HCT116 (cell line): ENCODE data around the gene PCDH20. TPM values are rescaled to one million over a fixed set of nuclear protein-coding genes. Genes with fewer than 3 reads are reported as not detected.

Experiments used
- ATAC-seq: fragments of 200-7000 bp; cut with Tn5 transposase; 2 replicates; pipeline ENCODE4 v1.9.1; 2020; ENCODE audit warnings: mild to moderate bottlenecking, moderate library complexity
- Bru-seq: library from RNA; stranded (reverse); fragments of 400-500 nt; gene quantifications from one replicate; lab custom pipeline; 2021; lab: Mats Ljungman, UMichigan
- BruChase-seq, 2 experiments: library from RNA; stranded (reverse); fragments of 400-500 nt; gene quantifications; one replicate each; lab custom pipeline; 2021; lab: Mats Ljungman, UMichigan
- BruUV-seq: library from RNA; stranded (reverse); fragments of 400-500 nt; replicated peaks from 2 replicates; lab custom pipeline; 2021; lab: Mats Ljungman, UMichigan
- CTCF ChIA-PET: fragments of 300-600 bp; sonication (Branson Sonifier 250); formaldehyde crosslinking; loops from one replicate; lab custom pipeline; 2021; ENCODE audit warnings: antibody characterized with exemption; lab: Charles Lee
- POLR2A ChIA-PET: fragments of 300-600, 350-600 bp; sonication (Branson Sonifier 250); formaldehyde crosslinking; loops from one replicate; lab custom pipeline; 2021; ENCODE audit warnings: antibody characterized with exemption; lab: Charles Lee
- RAD21 ChIA-PET, 2 experiments: fragments of 300-600 bp; sonication (Branson Sonifier 250); formaldehyde crosslinking; loops; one replicate each; lab custom pipeline; 2023; ENCODE audit warnings: low total read pairs in 2 of 2; ENCODE audit not compliant: uncharacterized antibody in 2 of 2, unreplicated experiment in 2 of 2, low non-redundant PET in 1 of 2; lab: Charles Lee
- DNase-seq: peaks from one replicate; pipeline ENCODE4 v3.0.0-alpha.2; 2010; ENCODE audit warnings: low read depth, low spot score
- H2AFZ ChIP-seq: fragments of 200-600 bp; shearing (Covaris generic), sonication (generic); 2 replicates; pipeline ENCODE4 v1.6.1; 2017; ENCODE audit warnings: low read depth, mixed run types, mixed read lengths, antibody characterized with exemption, low read length; ENCODE audit not compliant: poor library complexity, severe bottlenecking
- H3K27ac ChIP-seq: 2 replicates; pipeline ENCODE4 v1.5.1; 2012; ENCODE audit warnings: low read depth, low read length
- H3K27me3 ChIP-seq: fragments of 200-600 bp; sonication (generic); 2 replicates; pipeline ENCODE4 v1.6.1; 2016; ENCODE audit warnings: mixed run types, low read length, mixed read lengths; ENCODE audit not compliant: insufficient read depth
- H3K36me3 ChIP-seq, 2 experiments: fragments of 200-500 bp in 1 of 2; fragments of 200-600 bp in 1 of 2; sonication (Bioruptor generic) in 1 of 2; sonication (generic) in 1 of 2; 2 replicates each; pipeline versions ENCODE4 v1.5.1 to v1.6.1; 2014 to 2016; ENCODE audit warnings: low read length in 2 of 2, inconsistent platforms in 1 of 2, mixed read lengths in 1 of 2, mixed run types in 1 of 2; ENCODE audit not compliant: insufficient read depth in 2 of 2, control insufficient read depth in 1 of 2
- H3K4me1 ChIP-seq, 2 experiments: fragments of 200-600 bp in 1 of 2; sonication (generic) in 1 of 2; 2 replicates each; pipeline versions ENCODE4 v1.5.1 to v1.6.1; 2012 to 2017; ENCODE audit warnings: low read length in 2 of 2, inconsistent platforms in 1 of 2, mild to moderate bottlenecking in 1 of 2, mixed read lengths in 1 of 2, mixed run types in 1 of 2, moderate library complexity in 1 of 2; ENCODE audit not compliant: insufficient read depth in 2 of 2, control insufficient read depth in 1 of 2
- H3K4me2 ChIP-seq: fragments of 200-600 bp; sonication (generic); 2 replicates; pipeline ENCODE4 v1.6.1; 2017; ENCODE audit warnings: mixed run types, low read length, mixed read lengths
- H3K4me3 ChIP-seq, 2 experiments: fragments of 200-600 bp in 1 of 2; sonication (generic) in 1 of 2; replicated peaks in 1 of 2; 2 replicates each; pipeline ENCODE4 v1.5.1; 2011 to 2016; ENCODE audit warnings: low read length in 2 of 2, control low read depth in 1 of 2, low read depth in 1 of 2, mild to moderate bottlenecking in 1 of 2, mixed read lengths in 1 of 2, mixed run types in 1 of 2
- H3K79me2 ChIP-seq: fragments of 200-600 bp; sonication (generic); 2 replicates; pipeline ENCODE4 v1.6.1; 2017; ENCODE audit warnings: mild to moderate bottlenecking, mixed run types, low read length, moderate library complexity, mixed read lengths; ENCODE audit not compliant: insufficient read depth
- H3K9ac ChIP-seq: fragments of 200-600 bp; sonication (generic); 2 replicates; pipeline ENCODE4 v1.6.1; 2016; ENCODE audit warnings: low read length, mixed read lengths
- H3K9me2 ChIP-seq: fragments of 200-600 bp; sonication (generic), shearing (Covaris generic); 2 replicates; pipeline ENCODE4 v1.6.1; 2017; ENCODE audit warnings: mixed run types, mild to moderate bottlenecking, moderate library complexity; ENCODE audit not compliant: insufficient read depth
- H3K9me3 ChIP-seq, 2 experiments: fragments of 200-500 bp in 1 of 2; fragments of 200-600 bp in 1 of 2; sonication (Bioruptor generic) in 1 of 2; sonication (generic) in 1 of 2; 2 replicates each; pipeline ENCODE4 v1.6.1; 2014 to 2017; ENCODE audit warnings: low read length in 2 of 2, mixed read lengths in 2 of 2, inconsistent platforms in 1 of 2, low read depth in 1 of 2, mild to moderate bottlenecking in 1 of 2, mixed run types in 1 of 2, moderate library complexity in 1 of 2; ENCODE audit not compliant: control insufficient read depth in 1 of 2, insufficient read depth in 1 of 2
- H4K20me1 ChIP-seq: fragments of 200-600 bp; sonication (generic), shearing (Covaris generic); 2 replicates; pipeline ENCODE4 v1.6.1; 2017; ENCODE audit warnings: mixed run types, mild to moderate bottlenecking, moderate library complexity; ENCODE audit not compliant: insufficient read depth
- CEBPB ChIP-seq: IDR thresholded peaks from 2 replicates; pipeline ENCODE4 v1.6.1; 2012; ENCODE audit warnings: low read depth
- EGR1 ChIP-seq: IDR thresholded peaks from 2 replicates; pipeline ENCODE4 v1.6.1; 2012; ENCODE audit warnings: low read depth
- EZH2 ChIP-seq: fragments of 200-600 bp; sonication (generic); IDR thresholded peaks from 2 replicates; pipeline ENCODE4 v1.6.1; 2017; ENCODE audit warnings: antibody characterized with exemption, mixed run types
- POLR2A ChIP-seq: IDR thresholded peaks from 2 replicates; pipeline ENCODE4 v1.7.0; 2011; ENCODE audit warnings: borderline replicate concordance; ENCODE audit not compliant: insufficient read depth, insufficient read length; ENCODE audit errors: extremely low read depth
- POLR2AphosphoS5 ChIP-seq: IDR thresholded peaks from 2 replicates; pipeline ENCODE4 v1.6.1; 2011; ENCODE audit warnings: mild to moderate bottlenecking, low read depth, low read length, moderate library complexity
- RAD21 ChIP-seq: IDR thresholded peaks from 2 replicates; pipeline ENCODE4 v1.6.1; 2012; ENCODE audit warnings: low read depth, mild to moderate bottlenecking
- SRF ChIP-seq: IDR thresholded peaks from 2 replicates; pipeline ENCODE4 v1.6.1; 2012; ENCODE audit warnings: low read depth
- TCF7L2 ChIP-seq: IDR thresholded peaks from 2 replicates; pipeline ENCODE4 v1.7.0; 2011; ENCODE audit warnings: borderline replicate concordance, inconsistent platforms; ENCODE audit not compliant: insufficient read depth, insufficient read length; ENCODE audit errors: extremely low read depth
- YY1 ChIP-seq: IDR thresholded peaks from 2 replicates; pipeline ENCODE4 v1.6.1; 2011; ENCODE audit warnings: low read length, low read depth, moderate library complexity, mild to moderate bottlenecking; ENCODE audit not compliant: insufficient replicate concordance; ENCODE audit errors: extremely low read depth
- ZBTB33 ChIP-seq: IDR thresholded peaks from 2 replicates; pipeline ENCODE4 v1.6.1; 2011; ENCODE audit warnings: mild to moderate bottlenecking, low read length, moderate library complexity; ENCODE audit not compliant: insufficient replicate concordance; ENCODE audit errors: extremely low read depth
- ZFX ChIP-seq: fragments of 450-650 bp; IDR thresholded peaks from 2 replicates; pipeline ENCODE4 v1.6.1; 2017
- intact Hi-C: fragments of 100-400 bp; cut with micrococcal nuclease; formaldehyde crosslinking; loops from 2 replicates; pipeline ENCODE4 v1.10.0; 2022
- long read RNA-seq: library from polyadenylated mRNA; unstranded; transcript quantifications from one replicate; pipeline ENCODE4 v2.0.0, GENCODE V29; 2021; ENCODE audit not compliant: unreplicated experiment
- polyA plus RNA-seq: library from polyadenylated mRNA; unstranded; fragments of >200 nt; gene quantifications from 2 replicates; pipeline ENCODE4 v1.2.1, GENCODE V29; 2012; ENCODE audit warnings: missing spikeins
- total RNA-seq: library from RNA; stranded (reverse); gene quantifications from one replicate; pipeline ENCODE4 v1.2.1, GENCODE V29; 2021; ENCODE audit not compliant: unreplicated experiment

The PCDH20 gene
- total RNA-seq, result not detected
- polyA plus RNA-seq, result not detected in 2 replicates
- not detected for Bru-seq, nascent RNA
- not detected for BruChase-seq, experiment 1, labeled RNA remaining after a 6-hour chase
- not detected for BruChase-seq, experiment 2, labeled RNA remaining after a 2-hour chase
- long read RNA-seq, result 0 reads

GRCh38 chr13:61415749-61416148 is at the start of gene PCDH20:
Gene PCDH20, minus strand, starts transcription at chr13:61415849. Its CDS starts 691 bp downstream, at chr13:61415158.
- POLR2A ChIA-PET, result no interaction called here
- ATAC-seq (no peak), DNase-seq (no peak)
- RAD21 ChIA-PET, result no interaction called here
- intact Hi-C loops, result no loop called here
- H2AFZ ChIP-seq, result no peak within 1 kb of the TSS
- H3K27ac ChIP-seq, result no peak within 1 kb of the TSS
- BruUV-seq, result no TSS peak
- no peak within 1 kb of the TSS for H3K9ac ChIP-seq
- no peaks in the 10 kb centered on the region for H3K9me3 ChIP-seq
- TF ChIP-seq TCF7L2 (no peak), RAD21 (no peak), EZH2 (no peak), ZFX (no peak), POLR2AphosphoS5 (no peak), SRF (no peak), POLR2A (no peak), ZBTB33 (no peak), EGR1 (no peak), CEBPB (no peak), YY1 (no peak)
- no peak within 1 kb of the TSS for H3K4me3 ChIP-seq
- H4K20me1 ChIP-seq, result no peaks in the 10 kb centered on the region
- no peak within 1 kb of the TSS for H3K4me2 ChIP-seq
- H3K4me1 ChIP-seq, result no peaks in the 10 kb centered on the region
- H3K79me2 ChIP-seq, result no peaks in the 10 kb centered on the region
- H3K27me3 ChIP-seq, result no peaks in the 10 kb centered on the region
- H3K9me2 ChIP-seq, result no peaks in the 10 kb centered on the region
- CTCF ChIA-PET, result no interaction called here
- H3K36me3 ChIP-seq, result no peaks in the 10 kb centered on the region
